H1 (cell line): ENCODE measurements around the gene VPS11. TPM values are rescaled to one million over a fixed set of nuclear protein-coding genes. Genes with fewer than 3 reads are reported as not detected.

Experiments
- CTCF ChIA-PET: fragments of 300-600 bp; sonication (Branson Sonifier 250); formaldehyde crosslinking; loops from one replicate; lab custom pipeline; 2021; ENCODE audit not compliant: partially characterized antibody; lab: Charles Lee
- POLR2A ChIA-PET: fragments of 300-600 bp; sonication (Branson Sonifier 250); formaldehyde crosslinking; loops from one replicate; lab custom pipeline; 2021; ENCODE audit warnings: inconsistent platforms; ENCODE audit not compliant: partially characterized antibody; lab: Charles Lee
- DNase-seq, 2 experiments: peaks; one replicate each; pipeline versions ENCODE4 v3.0.0 to v3.0.0-alpha.2; 2010 to 2022; ENCODE audit warnings: low spot score in 2 of 2, low read depth in 1 of 2, mixed read lengths in 1 of 2
- FAIRE-seq: peaks from 2 replicates; lab custom pipeline; 2011; peaks lifted over from hg19 to GRCh38; lab: Jason Lieb, UNC
- H2AFZ ChIP-seq: 2 replicates; pipeline ENCODE4 v1.8.1; 2012; ENCODE audit warnings: low read length, inconsistent platforms
- H2AK5ac ChIP-seq: 2 replicates; pipeline ENCODE4 v1.6.1; 2013; ENCODE audit warnings: low read depth, low read length
- H2BK120ac ChIP-seq: replicated peaks from 2 replicates; pipeline ENCODE3; 2013; ENCODE audit warnings: low read depth, low read length, inconsistent platforms
- H2BK12ac ChIP-seq: 2 replicates; pipeline ENCODE4 v1.6.1; 2013; ENCODE audit warnings: low read depth, low read length
- H2BK15ac ChIP-seq: 2 replicates; pipeline ENCODE4 v1.6.1; 2013; ENCODE audit warnings: low read length
- H2BK20ac ChIP-seq: 2 replicates; pipeline ENCODE4 v1.6.1; 2013; ENCODE audit warnings: low read length
- H2BK5ac ChIP-seq: 2 replicates; pipeline ENCODE4 v1.6.1; 2013; ENCODE audit warnings: low read depth, low read length
- H3K14ac ChIP-seq: 2 replicates; pipeline ENCODE4 v1.6.1; 2013; ENCODE audit warnings: inconsistent platforms; ENCODE audit not compliant: insufficient read length
- H3K18ac ChIP-seq: 2 replicates; pipeline ENCODE4 v1.6.1; 2013; ENCODE audit warnings: low read length; ENCODE audit errors: extremely low read depth
- H3K23ac ChIP-seq: 2 replicates; pipeline ENCODE4 v1.6.1; 2013; ENCODE audit warnings: inconsistent platforms; ENCODE audit not compliant: insufficient read length
- H3K23me2 ChIP-seq: 2 replicates; pipeline ENCODE4 v1.6.1; 2013; ENCODE audit warnings: low read depth, low read length
- H3K27ac ChIP-seq: 2 replicates; pipeline ENCODE4 v1.6.1; 2011; ENCODE audit warnings: low read depth, low read length, inconsistent platforms
- H3K27me3 ChIP-seq, 4 experiments: replicated peaks in 1 of 4; 1 replicate in 1 of 4; 2 replicates in 3 of 4; pipeline versions ENCODE4 v1.6.1 to v1.8.1; 2011 to 2013; ENCODE audit warnings: low read length in 3 of 4, mild to moderate bottlenecking in 3 of 4, inconsistent platforms in 2 of 4, mixed read lengths in 2 of 4, moderate library complexity in 1 of 4; ENCODE audit not compliant: control insufficient read depth in 3 of 4, insufficient read depth in 3 of 4; ENCODE audit errors: extremely low read depth in 1 of 4
- H3K36me3 ChIP-seq, 4 experiments: 2 replicates each; pipeline versions ENCODE4 v1.6.1 to v1.8.1; 2011 to 2013; ENCODE audit warnings: mild to moderate bottlenecking in 4 of 4, low read length in 3 of 4, moderate library complexity in 2 of 4, control low read depth in 1 of 4, inconsistent platforms in 1 of 4; ENCODE audit not compliant: insufficient read depth in 4 of 4, control insufficient read depth in 2 of 4
- H3K4ac ChIP-seq: replicated peaks from 2 replicates; pipeline ENCODE3; 2013; ENCODE audit warnings: low read length, low read depth, mixed read lengths, inconsistent platforms; ENCODE audit not compliant: insufficient read length
- H3K4me1 ChIP-seq, 4 experiments: replicated peaks in 1 of 4; 1 replicate in 1 of 4; 2 replicates in 3 of 4; pipeline versions ENCODE4 v1.6.1 to v1.8.1; 2011 to 2013; ENCODE audit warnings: low read length in 3 of 4, inconsistent platforms in 2 of 4, mixed read lengths in 1 of 4; ENCODE audit not compliant: insufficient read depth in 4 of 4, control insufficient read depth in 3 of 4
- H3K4me2 ChIP-seq, 2 experiments: 2 replicates each; pipeline versions ENCODE4 v1.6.1 to v1.8.1; 2011 to 2013; ENCODE audit warnings: low read depth in 2 of 2, low read length in 2 of 2, control low read depth in 1 of 2, inconsistent platforms in 1 of 2, mild to moderate bottlenecking in 1 of 2; ENCODE audit not compliant: insufficient read depth in 1 of 2
- H3K4me3 ChIP-seq, 4 experiments: fragments of 200-600, 300-600 bp in 1 of 4; sonication (generic), shearing (Covaris generic), sonication (Bioruptor Twin) in 1 of 4; 2 replicates each; pipeline versions ENCODE4 v1.5.1 to v1.8.1; 2011 to 2016; ENCODE audit warnings: low read length in 4 of 4, low read depth in 3 of 4, control low read depth in 2 of 4, inconsistent platforms in 2 of 4, mild to moderate bottlenecking in 2 of 4, mixed read lengths in 1 of 4, moderate library complexity in 1 of 4; ENCODE audit not compliant: insufficient read depth in 2 of 4; ENCODE audit errors: extremely low read depth in 1 of 4
- H3K56ac ChIP-seq: replicated peaks from 2 replicates; pipeline ENCODE3; 2013; ENCODE audit warnings: low read depth, mild to moderate bottlenecking, mixed read lengths, low read length, inconsistent platforms; ENCODE audit not compliant: insufficient read length
- H3K79me1 ChIP-seq: 2 replicates; pipeline ENCODE4 v1.6.1; 2013; ENCODE audit warnings: low read depth, low read length, control low read depth
- H3K79me2 ChIP-seq, 2 experiments: 2 replicates each; pipeline versions ENCODE4 v1.6.1 to v1.8.1; 2012 to 2013; ENCODE audit warnings: low read length in 2 of 2, mild to moderate bottlenecking in 2 of 2, inconsistent platforms in 1 of 2; ENCODE audit not compliant: insufficient read depth in 2 of 2, control insufficient read depth in 1 of 2
- H3K9ac ChIP-seq, 4 experiments: replicated peaks in 1 of 4; 1 replicate in 1 of 4; 2 replicates in 3 of 4; pipeline versions ENCODE4 v1.6.1 to v1.8.1; 2011 to 2013; ENCODE audit warnings: low read depth in 3 of 4, low read length in 3 of 4, control low read depth in 2 of 4, mild to moderate bottlenecking in 2 of 4, moderate library complexity in 2 of 4, inconsistent platforms in 1 of 4; ENCODE audit errors: extremely low read depth in 1 of 4
- H3K9me3 ChIP-seq, 2 experiments: 2 replicates each; pipeline versions ENCODE4 v1.6.1 to v1.8.1; 2012 to 2013; ENCODE audit warnings: mild to moderate bottlenecking in 2 of 2, moderate library complexity in 2 of 2, control low read depth in 1 of 2, inconsistent platforms in 1 of 2, low read depth in 1 of 2, low read length in 1 of 2, mixed read lengths in 1 of 2; ENCODE audit not compliant: insufficient read depth in 2 of 2
- H4K20me1 ChIP-seq, 2 experiments: replicated peaks in 1 of 2; 2 replicates each; pipeline versions ENCODE3 to v1.8.1; 2011 to 2013; ENCODE audit warnings: inconsistent platforms in 2 of 2, low read length in 2 of 2, mild to moderate bottlenecking in 1 of 2; ENCODE audit not compliant: insufficient read depth in 2 of 2, control insufficient read depth in 1 of 2
- H4K5ac ChIP-seq: 2 replicates; pipeline ENCODE4 v1.6.1; 2013; ENCODE audit warnings: low read length, low read depth, mixed read lengths, inconsistent platforms; ENCODE audit not compliant: insufficient read length
- H4K8ac ChIP-seq: 2 replicates; pipeline ENCODE4 v1.8.0; 2013; ENCODE audit warnings: mild to moderate bottlenecking, moderate library complexity, low read length, inconsistent platforms; ENCODE audit not compliant: insufficient read depth; ENCODE audit errors: extremely low read depth
- H4K91ac ChIP-seq: replicated peaks from 2 replicates; pipeline ENCODE3; 2013; ENCODE audit warnings: low read length, mixed read lengths, inconsistent platforms; ENCODE audit not compliant: insufficient read length
- CREB1 ChIP-seq: IDR thresholded peaks from 2 replicates; pipeline ENCODE4 v1.6.1; 2012; ENCODE audit warnings: inconsistent platforms
- ZNF274 ChIP-seq: IDR thresholded peaks from 2 replicates; pipeline ENCODE4 v1.7.0; 2012; ENCODE audit warnings: low read length, borderline replicate concordance; ENCODE audit errors: extremely low read depth
- whole genome bisulfite sequencing, 2 experiments: shearing (Covaris generic) in 1 of 2; methylation state at CpG; one replicate each; pipeline versions ENCODE4 v1.1.6 to v1.1.7; 2013 to 2015; ENCODE audit warnings: low lambda C conversion rate in 2 of 2, mixed read lengths in 2 of 2, inconsistent platforms in 1 of 2, low coverage in 1 of 2, missing lambda C conversion rate in 1 of 2; ENCODE audit not compliant: insufficient replicate concordance in 2 of 2, insufficient coverage in 1 of 2, insufficient read length in 1 of 2; ENCODE audit errors: extremely low coverage in 1 of 2, missing lambda C conversion rate in 1 of 2; 5-methylcytosine and 5-hydroxymethylcytosine counted together
- microRNA-seq, 2 experiments: library from miRNA; unstranded; fragments of <30 nt; microRNA quantifications; one replicate each; pipeline versions ENCODE4 to v1.2.0, GENCODE V29; 2016 to 2020; ENCODE audit warnings: borderline microRNAs expressed in 2 of 2, borderline number of aligned reads in 2 of 2, borderline replicate concordance in 1 of 2
- polyA plus RNA-seq, 7 experiments: library from polyadenylated mRNA; depleted of rRNA in 3 of 7; stranded (reverse) in 5 of 7; unstranded in 2 of 7; fragments of >200 nt in 5 of 7; fragments of 200-250 nt in 2 of 7; gene quantifications; 1 replicate in 5 of 7; 2 replicates in 1 of 7; 4 replicates in 1 of 7; pipeline versions ENCODE4 v1.2.1 to v1.2.3, GENCODE V29; 2011 to 2013; ENCODE audit warnings: missing spikeins in 2 of 7, mixed read lengths in 2 of 7
- total RNA-seq: library from RNA; stranded (reverse); fragmentation: NEBNext Ultra II Directional; extraction: Animal tissue kit (Norgen Biotek cat#: 25700); gene quantifications from 2 replicates; pipeline ENCODE4 v1.2.1, GENCODE V29; 2021

The VPS11 gene
- total and polyA plus RNA-seq, 2 of the 8 experiments (the other 6 are each of a cell fraction or from before 2014, with no cell fraction given): 13.1 to 15.5 TPM

- H3K9ac ChIP-seq: no peak overlapping the region
- H3K4me2 ChIP-seq: no peak overlapping the region
- H4K91ac ChIP-seq: no peak overlapping the region
- H4K5ac ChIP-seq: no peak overlapping the region
- H3K4me3 ChIP-seq: no peak overlapping the region
- CTCF ChIA-PET: interaction anchor here (1.0 to 5.9 kb wide), 4 partner anchors 14 to 65 kb away, joined by 3 to 33 read pairs (median 8); no protein-coding TSS in a partner anchor
- TF ChIP-seq CREB1: no peak
- no peak for TF ChIP-seq ZNF274
- TF ChIP-seq, all 59 proteins: peak for 0
- Histone ChIP-seq H3K36me3 (peaks cover 23 to 39% (median 34%) of the 10 kb centered on the region in 4 experiments), H3K79me1 (no peaks in the 10 kb centered on the region), H2AK5ac (no peak overlapping the region), H2BK15ac (no peak overlapping the region), H3K4ac (no peak overlapping the region), H3K23me2 (no peaks in the 10 kb centered on the region), H3K56ac (no peak overlapping the region), H4K8ac (no peak overlapping the region), H3K27me3 (no peaks in the 10 kb centered on the region), H2BK12ac (no peak overlapping the region), H3K14ac (no peak overlapping the region), H3K18ac (no peak overlapping the region), H2BK20ac (no peak overlapping the region), H3K79me2 (0 out of 4 replicates have a peak, but pooled peaks cover 0 to 2% of the 10 kb centered on the region in 2 experiments), H3K9me3 (no peaks in the 10 kb centered on the region), H4K20me1 (peaks cover 0 to 6% of the 10 kb centered on the region in 2 experiments), H2AFZ (no peak overlapping the region), H3K4me1 (no peaks in the 10 kb centered on the region), H2BK120ac (no peak overlapping the region), H3K27ac (no peak overlapping the region), H2BK5ac (no peak overlapping the region), H3K23ac (no peak overlapping the region)
- DNase-seq: no peak
- 96% methylated on average over 3 of the region's 3 CpGs; no CpG with 5 or more reads in 1 of the 2 experiments for WGBS, 2 experiments
- POLR2A ChIA-PET: interaction anchor here (1.2 to 1.3 kb wide), 3 partner anchors 10 to 42 kb away, joined by 3 read pairs; partner anchors contain the start of gene HINFP
- no peak for FAIRE-seq
These were observed 63.0 kb downstream of the VPS11 start for GRCh38 chr11:119130662-119131061.

Small RNA genes lying within 50 kb of the gene (microRNA-seq; reads per million reads assigned to microRNA genes)
- gene MIR3656: 0 reads per million in 2 experiments

Other genes with a start within 250 kb of the VPS11 start
- not detected in 2 replicates for gene CXCR5, start 183.9 kb upstream of the VPS11 start, total RNA-seq
- gene CXCR5, start 183.9 kb upstream of the VPS11 start, polyA plus RNA-seq (2011; rRNA removed): not detected in 2 replicates
- gene BCL9L, start 141.9 kb upstream of the VPS11 start, total RNA-seq: 57.8 and 58.2 TPM in 2 replicates
- gene BCL9L, start 141.9 kb upstream of the VPS11 start, polyA plus RNA-seq (2011; rRNA removed): 6.2 and 15.7 TPM in 2 replicates
- not detected in 2 replicates for gene UPK2, start 111.5 kb upstream of the VPS11 start, total RNA-seq
- 0.76 and 1.8 TPM in 2 replicates for gene UPK2, start 111.5 kb upstream of the VPS11 start, polyA plus RNA-seq (2011; rRNA removed)
- not detected in 2 replicates for gene FOXR1, start 96.1 kb upstream of the VPS11 start, total RNA-seq
- gene FOXR1, start 96.1 kb upstream of the VPS11 start, polyA plus RNA-seq (2011; rRNA removed): not detected in 2 replicates
- gene CENATAC, start 69.7 kb upstream of the VPS11 start, total RNA-seq: 33.1 and 36.4 TPM in 2 replicates
- gene CENATAC, start 69.7 kb upstream of the VPS11 start, polyA plus RNA-seq (2011; rRNA removed): 20.1 and 22.7 TPM in 2 replicates
- 1,525 and 1,551 TPM in 2 replicates for gene RPS25, start 49.5 kb upstream of the VPS11 start, total RNA-seq
- 949 and 1,643 TPM in 2 replicates for gene RPS25, start 49.5 kb upstream of the VPS11 start, polyA plus RNA-seq (2011; rRNA removed)
- 88.6 and 94.3 TPM in 2 replicates for gene TRAPPC4, start 49.1 kb upstream of the VPS11 start, total RNA-seq
- 223 and 240 TPM in 2 replicates for gene TRAPPC4, start 49.1 kb upstream of the VPS11 start, polyA plus RNA-seq (2011; rRNA removed)
- 29.0 and 35.1 TPM in 2 replicates for gene SLC37A4, start 36.9 kb upstream of the VPS11 start, total RNA-seq
- 91.9 and 101 TPM in 2 replicates for gene SLC37A4, start 36.9 kb upstream of the VPS11 start, polyA plus RNA-seq (2011; rRNA removed)
- gene HYOU1, start 10.6 kb upstream of the VPS11 start, total RNA-seq: 293 and 295 TPM in 2 replicates
- 229 and 239 TPM in 2 replicates for gene HYOU1, start 10.6 kb upstream of the VPS11 start, polyA plus RNA-seq (2011; rRNA removed)
- gene HMBS, start 17.1 kb downstream of the VPS11 start, total RNA-seq: 65.5 and 69.3 TPM in 2 replicates
- gene HMBS, start 17.1 kb downstream of the VPS11 start, polyA plus RNA-seq (2011; rRNA removed): 104 and 109 TPM in 2 replicates
- 59.8 and 62.9 TPM in 2 replicates for gene DPAGT1, start 34.0 kb downstream of the VPS11 start, total RNA-seq
- gene DPAGT1, start 34.0 kb downstream of the VPS11 start, polyA plus RNA-seq (2011; rRNA removed): 207 and 236 TPM in 2 replicates
- gene C2CD2L, start 39.5 kb downstream of the VPS11 start, total RNA-seq: 3.3 and 4.0 TPM in 2 replicates
- 2.5 and 3.4 TPM in 2 replicates for gene C2CD2L, start 39.5 kb downstream of the VPS11 start, polyA plus RNA-seq (2011; rRNA removed)
- gene HINFP, start 53.8 kb downstream of the VPS11 start, total RNA-seq: 35.0 and 36.6 TPM in 2 replicates
- gene HINFP, start 53.8 kb downstream of the VPS11 start, polyA plus RNA-seq (2011; rRNA removed): 37.3 and 41.2 TPM in 2 replicates
- gene ABCG4, start 81.2 kb downstream of the VPS11 start, total RNA-seq: 2.3 and 2.9 TPM in 2 replicates
- 1.8 and 2.9 TPM in 2 replicates for gene ABCG4, start 81.2 kb downstream of the VPS11 start, polyA plus RNA-seq (2011; rRNA removed)
- 12.9 and 13.2 TPM in 2 replicates for gene NLRX1, start 100.9 kb downstream of the VPS11 start, total RNA-seq
- gene NLRX1, start 100.9 kb downstream of the VPS11 start, polyA plus RNA-seq (2011; rRNA removed): 18.6 and 30.5 TPM in 2 replicates
- not detected in 2 replicates for gene NHERF4, start 117.7 kb downstream of the VPS11 start, total RNA-seq
- gene NHERF4, start 117.7 kb downstream of the VPS11 start, polyA plus RNA-seq (2011; rRNA removed): 0.05 and 0.20 TPM in 2 replicates
- gene CBL, start 138.5 kb downstream of the VPS11 start, total RNA-seq: 57.6 and 57.8 TPM in 2 replicates
- gene CBL, start 138.5 kb downstream of the VPS11 start, polyA plus RNA-seq (2011; rRNA removed): 22.3 and 23.1 TPM in 2 replicates
- gene MCAM, start 249.3 kb downstream of the VPS11 start, total RNA-seq: 19.6 and 22.4 TPM in 2 replicates
- 32.2 and 63.2 TPM in 2 replicates for gene MCAM, start 249.3 kb downstream of the VPS11 start, polyA plus RNA-seq (2011; rRNA removed)